IMR-90 (cell line): ENCODE data around the gene MRGPRD. TPM values are rescaled to one million over a fixed set of nuclear protein-coding genes. Genes with fewer than 3 reads are reported as not detected.
A peak's percentile ranks its signal among the peaks of the same experiment; 100 is the strongest.

Experiments
- ATAC-seq: fragments of 200-7000 bp; cut with Tn5 transposase; 2 replicates; pipeline ENCODE4 v1.9.1; 2020; ENCODE audit warnings: low read depth, mild to moderate bottlenecking, moderate library complexity
- BruUV-seq: library from RNA; stranded (reverse); fragments of 400-500 nt; replicated peaks from 2 replicates; lab custom pipeline; 2021; lab: Mats Ljungman, UMichigan
- CTCF ChIA-PET: fragments of 300-600 bp; formaldehyde crosslinking; extraction: SDS; loops from one replicate; lab custom pipeline; 2021; ENCODE audit warnings: antibody characterized with exemption; lab: Yijun Ruan, JAX
- POLR2A ChIA-PET: fragments of 300-600 bp; sonication (Branson Sonifier 250); formaldehyde crosslinking; loops from one replicate; lab custom pipeline; 2022; ENCODE audit warnings: antibody characterized with exemption; ENCODE audit not compliant: unreplicated experiment; lab: Charles Lee
- DNase-seq: peaks from one replicate; pipeline ENCODE4 v3.0.0; 2013
- H2AFZ ChIP-seq: replicated peaks from 2 replicates; pipeline ENCODE3; 2013; ENCODE audit warnings: low read length, mild to moderate bottlenecking; ENCODE audit not compliant: poor library complexity
- H2AK5ac ChIP-seq: 2 replicates; pipeline ENCODE4 v1.6.1; 2013; ENCODE audit warnings: low read depth, low read length, inconsistent platforms
- H2AK9ac ChIP-seq: replicated peaks from 2 replicates; pipeline ENCODE3; 2013; ENCODE audit warnings: mild to moderate bottlenecking, low read depth, low read length, moderate library complexity; ENCODE audit not compliant: poor library complexity
- H2BK120ac ChIP-seq: 2 replicates; pipeline ENCODE4 v1.6.1; 2013; ENCODE audit warnings: low read depth, low read length, inconsistent platforms
- H2BK15ac ChIP-seq: 3 replicates; pipeline ENCODE4 v1.6.1; 2013; ENCODE audit warnings: low read depth, low read length, inconsistent platforms
- H2BK20ac ChIP-seq: 2 replicates; pipeline ENCODE4 v1.6.1; 2013; ENCODE audit warnings: low read depth, mild to moderate bottlenecking, inconsistent platforms, low read length, moderate library complexity
- H2BK5ac ChIP-seq: 2 replicates; pipeline ENCODE4 v1.6.1; 2013; ENCODE audit warnings: mild to moderate bottlenecking, low read depth, low read length, inconsistent platforms; ENCODE audit not compliant: poor library complexity, severe bottlenecking
- H3K14ac ChIP-seq: replicated peaks from 2 replicates; pipeline ENCODE4 v1.6.1; 2013; ENCODE audit warnings: low read depth, low read length, inconsistent platforms
- H3K18ac ChIP-seq: 2 replicates; pipeline ENCODE4 v1.6.1; 2013; ENCODE audit warnings: low read depth, low read length, control low read depth
- H3K23ac ChIP-seq: 2 replicates; pipeline ENCODE4 v1.6.1; 2013; ENCODE audit warnings: low read depth, low read length, inconsistent platforms
- H3K27ac ChIP-seq: 2 replicates; pipeline ENCODE4 v1.5.1; 2013; ENCODE audit warnings: mild to moderate bottlenecking, control low read depth, low read length; ENCODE audit not compliant: insufficient read depth
- H3K27me3 ChIP-seq: 2 replicates; pipeline ENCODE4 v1.6.1; 2013; ENCODE audit warnings: low read length; ENCODE audit not compliant: control insufficient read depth, insufficient read depth
- H3K36me3 ChIP-seq: 2 replicates; pipeline ENCODE4 v1.6.1; 2013; ENCODE audit warnings: low read length, mixed read lengths; ENCODE audit not compliant: control insufficient read depth, insufficient read depth
- H3K4ac ChIP-seq: 2 replicates; pipeline ENCODE4 v1.6.1; 2013; ENCODE audit warnings: low read depth, low read length, inconsistent platforms
- H3K4me1 ChIP-seq: 2 replicates; pipeline ENCODE4 v1.6.1; 2013; ENCODE audit warnings: low read length, mixed read lengths; ENCODE audit not compliant: control insufficient read depth, insufficient read depth
- H3K4me2 ChIP-seq: 2 replicates; pipeline ENCODE4 v1.6.1; 2013; ENCODE audit warnings: low read depth, mild to moderate bottlenecking, control low read depth, low read length, moderate library complexity
- H3K4me3 ChIP-seq: 2 replicates; pipeline ENCODE4 v1.5.1; 2013; ENCODE audit warnings: low read depth, mild to moderate bottlenecking, control low read depth, low read length, moderate library complexity; ENCODE audit not compliant: insufficient read depth
- H3K56ac ChIP-seq: 2 replicates; pipeline ENCODE4 v1.6.1; 2013; ENCODE audit warnings: low read length, inconsistent platforms; ENCODE audit not compliant: insufficient read depth; ENCODE audit errors: extremely low read depth
- H3K79me1 ChIP-seq, 2 experiments: 2 replicates each; pipeline ENCODE4 v1.6.1; 2013; ENCODE audit warnings: low read length in 2 of 2, inconsistent platforms in 1 of 2, low read depth in 1 of 2
- H3K9ac ChIP-seq: 2 replicates; pipeline ENCODE4 v1.6.1; 2013; ENCODE audit warnings: low read depth, low read length, control low read depth
- H3K9me1 ChIP-seq: 2 replicates; pipeline ENCODE4 v1.6.1; 2013; ENCODE audit warnings: low read length, inconsistent platforms; ENCODE audit not compliant: insufficient read depth
- H3K9me3 ChIP-seq: 2 replicates; pipeline ENCODE4 v1.6.1; 2013; ENCODE audit warnings: low read length; ENCODE audit not compliant: control insufficient read depth, insufficient read depth
- H4K20me1 ChIP-seq: 2 replicates; pipeline ENCODE4 v1.6.1; 2013; ENCODE audit warnings: low read length, inconsistent platforms; ENCODE audit not compliant: insufficient read depth
- H4K5ac ChIP-seq: 2 replicates; pipeline ENCODE4 v1.6.1; 2013; ENCODE audit warnings: mild to moderate bottlenecking, low read depth, low read length, control low read depth
- H4K8ac ChIP-seq, 2 experiments: 2 replicates each; pipeline ENCODE4 v1.6.1; 2013; ENCODE audit warnings: low read depth in 2 of 2, low read length in 2 of 2, control low read depth in 1 of 2, inconsistent platforms in 1 of 2
- H4K91ac ChIP-seq: 2 replicates; pipeline ENCODE4 v1.6.1; 2013; ENCODE audit warnings: low read depth, low read length, inconsistent platforms; ENCODE audit not compliant: insufficient read depth
- BHLHE40 ChIP-seq: fragments of 150-350 bp; IDR thresholded peaks from 2 replicates; pipeline ENCODE4 v1.6.1; 2016; ENCODE audit warnings: mild to moderate bottlenecking, low read depth, low read length
- CEBPB ChIP-seq: IDR thresholded peaks from 2 replicates; pipeline ENCODE4 v1.6.1; 2012; ENCODE audit warnings: low read depth, low read length, improper control_type of control experiment
- CHD1 ChIP-seq: IDR thresholded peaks from 2 replicates; pipeline ENCODE4 v1.6.1; 2012; ENCODE audit warnings: low read depth, low read length, improper control_type of control experiment
- FOS ChIP-seq: fragments of 150-350 bp; IDR thresholded peaks from 2 replicates; pipeline ENCODE4 v1.6.1; 2016; ENCODE audit warnings: low read depth, low read length
- MAFK ChIP-seq: IDR thresholded peaks from 2 replicates; pipeline ENCODE4 v1.6.1; 2012; ENCODE audit warnings: low read depth, low read length, improper control_type of control experiment
- NFE2L2 ChIP-seq: fragments of 150-350 bp; IDR thresholded peaks from 2 replicates; pipeline ENCODE4 v1.6.1; 2016; ENCODE audit warnings: low read depth, mild to moderate bottlenecking, low read length
- POLR2A ChIP-seq: IDR thresholded peaks from 2 replicates; pipeline ENCODE4 v1.6.1; 2012; ENCODE audit warnings: mild to moderate bottlenecking, low read depth, low read length
- RCOR1 ChIP-seq: IDR thresholded peaks from 2 replicates; pipeline ENCODE4 v1.6.1; 2012; ENCODE audit warnings: mild to moderate bottlenecking, low read length, improper control_type of control experiment; ENCODE audit not compliant: insufficient replicate concordance
- SMC3 ChIP-seq: fragments of 150-350 bp; IDR thresholded peaks from 2 replicates; pipeline ENCODE4 v1.6.1; 2016; ENCODE audit warnings: low read depth, mild to moderate bottlenecking, antibody characterized with exemption, low read length, moderate library complexity
- WGBS, 2 experiments: methylation state at CpG; one replicate each; pipeline versions ENCODE4 v1.1.5 to v1.1.7; 2013; ENCODE audit warnings: missing lambda C conversion rate in 2 of 2; ENCODE audit not compliant: insufficient read length in 1 of 2; ENCODE audit errors: extremely low coverage in 2 of 2; 5-methylcytosine and 5-hydroxymethylcytosine counted together
- dilution Hi-C: fragments of 300-500 bp; cut with HindIII; formaldehyde crosslinking; loops from one replicate; pipeline ENCODE4 v1.14.3; 2018; ENCODE audit warnings: low sequenced_read_pairs; ENCODE audit not compliant: unreplicated experiment
- in situ Hi-C: fragments of 300-500 bp; cut with MboI; formaldehyde crosslinking; loops from 3 replicates; pipeline ENCODE4 v1.14.3; 2019; ENCODE audit warnings: low sequenced_read_pairs, inconsistent platforms, mixed read lengths
- intact Hi-C: fragments of 100-400 bp; cut with micrococcal nuclease; formaldehyde crosslinking; loops from 2 replicates; pipeline ENCODE4 v1.10.0; 2022
- polyA plus RNA-seq, 3 experiments: library from polyadenylated mRNA; depleted of rRNA; stranded (reverse); fragments of >200 nt; gene quantifications; 2 replicates each; pipeline ENCODE4 v1.2.3, GENCODE V29; 2012; ENCODE audit warnings: low replicate concordance in 1 of 3
- total RNA-seq: library from RNA; depleted of rRNA; stranded (reverse); fragments of >200 nt; gene quantifications from 2 replicates; pipeline ENCODE4 v1.2.3, GENCODE V29; 2012
- TF ChIP-seq, protein P1 (sequence below): conservative IDR thresholded peaks from 2 replicates; pipeline ENCODE4 v1.5.1; 2012; ENCODE audit warnings: mild to moderate bottlenecking, low read depth, low read length, improper control_type of control experiment
- TF ChIP-seq, protein P2 (sequence below): fragments of 150-350 bp; IDR thresholded peaks from 2 replicates; pipeline ENCODE4 v1.6.1; 2016; ENCODE audit warnings: low read depth, mild to moderate bottlenecking, low read length, moderate library complexity, borderline replicate concordance
- TF ChIP-seq, protein P3 (sequence below): fragments of 150-350 bp; IDR thresholded peaks from 2 replicates; pipeline ENCODE4 v1.6.1; 2017; ENCODE audit warnings: mild to moderate bottlenecking, antibody characterized with exemption, low read length, low read depth

MRGPRD gene
- total and polyA plus RNA-seq, 2 of the 4 experiments (the other 2 are of a cell fraction), result not detected

DNA sequence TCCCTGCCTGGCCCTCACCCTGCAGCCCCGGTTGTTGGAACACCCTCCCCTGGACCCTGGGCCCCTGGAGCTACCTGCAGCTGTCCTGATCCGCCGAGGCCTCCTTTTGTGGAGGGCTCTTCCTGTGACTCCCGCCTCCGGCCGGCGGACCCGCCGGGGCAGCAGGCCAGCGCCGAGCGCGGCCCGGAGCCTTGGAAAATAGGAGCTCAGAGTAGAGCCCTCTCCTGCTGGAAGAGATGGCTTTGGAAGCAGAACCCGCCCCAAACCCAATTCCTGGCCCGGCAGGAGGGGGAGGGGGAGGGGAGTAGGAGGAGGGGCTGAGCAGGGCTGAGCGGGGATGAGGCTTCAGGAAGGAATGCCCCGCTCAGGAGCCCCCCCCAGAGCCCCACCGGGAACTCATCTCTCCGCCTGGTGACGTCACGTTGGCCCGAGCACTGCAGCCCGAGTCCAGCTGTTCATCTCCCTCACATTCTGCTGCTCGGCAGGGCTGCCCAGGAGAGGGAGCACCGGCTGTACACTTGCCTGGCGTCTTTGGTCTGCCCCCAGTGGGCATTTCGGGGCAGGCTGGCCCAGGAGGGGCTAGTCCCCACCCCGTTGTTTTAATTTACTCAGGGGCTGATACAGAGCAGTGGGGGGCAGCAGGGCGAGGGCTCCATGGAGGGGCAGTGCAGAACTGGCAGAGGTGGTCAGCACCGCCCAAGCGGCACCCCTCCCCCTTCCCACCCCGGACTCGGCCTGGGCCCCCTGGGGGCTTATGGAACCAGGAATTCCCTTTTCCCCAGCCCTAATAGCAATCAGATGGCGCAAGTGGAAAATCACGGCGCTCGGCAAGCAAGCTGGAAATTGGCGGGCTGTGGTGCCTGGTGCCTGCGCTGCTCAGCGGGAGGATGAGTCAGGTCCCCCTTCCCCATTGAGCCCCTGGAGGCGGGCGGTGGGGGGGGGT is 32.5 kb upstream of the MRGPRD start, which contains the start of gene MRGPRF:
Gene MRGPRF (minus strand): TSS at position 238 of the 943 bp plus-strand sequence. CDS start 3,345 bp downstream, outside the sequence.
- ATAC-seq (peak; percentile 48), DNase-seq (peak; percentile 91)
- Histone ChIP-seq H3K56ac (peak within 1 kb of the TSS; percentile 92), H2BK20ac (peak within 1 kb of the TSS; percentile 70), H3K9me1 (peaks cover 18% of the 10 kb centered on the region), H4K20me1 (peaks cover 3% of the 10 kb centered on the region), H3K14ac (peak within 1 kb of the TSS; percentile 99), H3K4me1 (peaks cover 43% of the 10 kb centered on the region), H2BK120ac (peak within 1 kb of the TSS; percentile 96), H2BK5ac (peak within 1 kb of the TSS; percentile 97), H3K79me1 (peaks cover 18 to 42% of the 10 kb centered on the region in 2 experiments; a peak in 3 of 4 replicates), H4K8ac (peak within 1 kb of the TSS; percentile 89 to 91), H4K5ac (peak within 1 kb of the TSS; percentile 80), H3K36me3 (peaks cover 4% of the 10 kb centered on the region), H4K91ac (peak within 1 kb of the TSS; percentile 92), H2BK15ac (peak within 1 kb of the TSS; percentile 88; the same call in 2 of the 3 replicates), H3K9me3 (no peaks in the 10 kb centered on the region), H3K23ac (peak within 1 kb of the TSS; percentile 91), H2AK5ac (peak within 1 kb of the TSS; percentile 98), H3K9ac (peak within 1 kb of the TSS; percentile 95), H2AFZ (peak within 1 kb of the TSS; percentile 89), H3K27ac (peak within 1 kb of the TSS; percentile 99), H2AK9ac (peak within 1 kb of the TSS; percentile 100), H3K4me2 (peak within 1 kb of the TSS; percentile 90), H3K27me3 (no peaks in the 10 kb centered on the region), H3K4me3 (peak within 1 kb of the TSS; percentile 68), H3K4ac (peak within 1 kb of the TSS; percentile 98), H3K18ac (peak within 1 kb of the TSS; percentile 90)
- intact Hi-C loops, result loop anchor here (1.0 to 5.0 kb wide), 5 partner anchors 31 to 630 kb away; partner anchors contain the start of gene CPT1A
- dilution Hi-C loops, result no loop called here
- no TSS peak for BruUV-seq
- in situ Hi-C loops, result no loop called here
- ChIA-PET POLR2A (interaction anchor here (0.6 to 1.4 kb wide), 4 partner anchors 12 to 67 kb away, joined by 3 to 7 read pairs (median 4); no protein-coding TSS in a partner anchor), CTCF (interaction anchor here (0.6 to 2.5 kb wide), 6 partner anchors 11 to 1274 kb away, joined by 3 to 11 read pairs (median 4); no protein-coding TSS in a partner anchor)
- 2% methylated on average over 9 of the region's 43 CpGs; no CpG with 5 or more reads in 1 of the 2 experiments for WGBS, 2 experiments
- TF ChIP-seq POLR2A, result no peak
- TF ChIP-seq SMC3, result peak; percentile 57
- no peak for TF ChIP-seq NFE2L2
- TF ChIP-seq MAFK, result no peak
- TF ChIP-seq BHLHE40, result 0 out of 2 replicates have a peak, but pooled peaks have one; percentile 7
- TF ChIP-seq, protein P1, sequence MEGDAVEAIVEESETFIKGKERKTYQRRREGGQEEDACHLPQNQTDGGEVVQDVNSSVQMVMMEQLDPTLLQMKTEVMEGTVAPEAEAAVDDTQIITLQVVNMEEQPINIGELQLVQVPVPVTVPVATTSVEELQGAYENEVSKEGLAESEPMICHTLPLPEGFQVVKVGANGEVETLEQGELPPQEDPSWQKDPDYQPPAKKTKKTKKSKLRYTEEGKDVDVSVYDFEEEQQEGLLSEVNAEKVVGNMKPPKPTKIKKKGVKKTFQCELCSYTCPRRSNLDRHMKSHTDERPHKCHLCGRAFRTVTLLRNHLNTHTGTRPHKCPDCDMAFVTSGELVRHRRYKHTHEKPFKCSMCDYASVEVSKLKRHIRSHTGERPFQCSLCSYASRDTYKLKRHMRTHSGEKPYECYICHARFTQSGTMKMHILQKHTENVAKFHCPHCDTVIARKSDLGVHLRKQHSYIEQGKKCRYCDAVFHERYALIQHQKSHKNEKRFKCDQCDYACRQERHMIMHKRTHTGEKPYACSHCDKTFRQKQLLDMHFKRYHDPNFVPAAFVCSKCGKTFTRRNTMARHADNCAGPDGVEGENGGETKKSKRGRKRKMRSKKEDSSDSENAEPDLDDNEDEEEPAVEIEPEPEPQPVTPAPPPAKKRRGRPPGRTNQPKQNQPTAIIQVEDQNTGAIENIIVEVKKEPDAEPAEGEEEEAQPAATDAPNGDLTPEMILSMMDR, result peak; percentile 78
- peak; percentile 67 for TF ChIP-seq RCOR1
- TF ChIP-seq CEBPB, result 0 out of 2 replicates have a peak, but pooled peaks have one; percentile 33
- no peak for TF ChIP-seq CHD1
- TF ChIP-seq, protein P2, sequence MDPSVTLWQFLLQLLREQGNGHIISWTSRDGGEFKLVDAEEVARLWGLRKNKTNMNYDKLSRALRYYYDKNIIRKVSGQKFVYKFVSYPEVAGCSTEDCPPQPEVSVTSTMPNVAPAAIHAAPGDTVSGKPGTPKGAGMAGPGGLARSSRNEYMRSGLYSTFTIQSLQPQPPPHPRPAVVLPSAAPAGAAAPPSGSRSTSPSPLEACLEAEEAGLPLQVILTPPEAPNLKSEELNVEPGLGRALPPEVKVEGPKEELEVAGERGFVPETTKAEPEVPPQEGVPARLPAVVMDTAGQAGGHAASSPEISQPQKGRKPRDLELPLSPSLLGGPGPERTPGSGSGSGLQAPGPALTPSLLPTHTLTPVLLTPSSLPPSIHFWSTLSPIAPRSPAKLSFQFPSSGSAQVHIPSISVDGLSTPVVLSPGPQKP, result no peak
- TF ChIP-seq FOS, result 0 out of 2 replicates have a peak, but pooled peaks have one; percentile 10
- TF ChIP-seq, protein P3, sequence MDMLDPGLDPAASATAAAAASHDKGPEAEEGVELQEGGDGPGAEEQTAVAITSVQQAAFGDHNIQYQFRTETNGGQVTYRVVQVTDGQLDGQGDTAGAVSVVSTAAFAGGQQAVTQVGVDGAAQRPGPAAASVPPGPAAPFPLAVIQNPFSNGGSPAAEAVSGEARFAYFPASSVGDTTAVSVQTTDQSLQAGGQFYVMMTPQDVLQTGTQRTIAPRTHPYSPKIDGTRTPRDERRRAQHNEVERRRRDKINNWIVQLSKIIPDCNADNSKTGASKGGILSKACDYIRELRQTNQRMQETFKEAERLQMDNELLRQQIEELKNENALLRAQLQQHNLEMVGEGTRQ, result no peak
